GM23248 (cell line): ENCODE results near the gene PAPOLG. TPM values are rescaled to one million over a fixed set of nuclear protein-coding genes. Genes with fewer than 3 reads are reported as not detected.

Experiments used
- DNase-seq: peaks from one replicate; pipeline ENCODE4 v3.0.0-alpha.2; 2015
- H2AFZ ChIP-seq: fragments of 200-600 bp; sonication (generic); 2 replicates; pipeline ENCODE4 v1.6.1; 2016; ENCODE audit warnings: antibody characterized with exemption
- H3F3A ChIP-seq: fragments of 200-600 bp; sonication (generic); 2 replicates; pipeline ENCODE4 v1.6.1; 2016; ENCODE audit warnings: mild to moderate bottlenecking, antibody characterized with exemption, mixed run types; ENCODE audit not compliant: insufficient read depth
- H3K27ac ChIP-seq: fragments of 200-600 bp; sonication (generic); 2 replicates; pipeline ENCODE4 v1.5.1; 2016; ENCODE audit warnings: mild to moderate bottlenecking
- H3K27me3 ChIP-seq: fragments of 200-600 bp; sonication (generic); replicated peaks from 2 replicates; pipeline ENCODE4 v1.6.1; 2016; ENCODE audit warnings: mild to moderate bottlenecking; ENCODE audit not compliant: insufficient read depth
- H3K36me3 ChIP-seq: fragments of 200-600 bp; sonication (generic); 2 replicates; pipeline ENCODE4 v1.6.1; 2016; ENCODE audit warnings: low read depth, mild to moderate bottlenecking
- H3K4me1 ChIP-seq: fragments of 200-600 bp; sonication (generic); 2 replicates; pipeline ENCODE4 v1.6.1; 2016; ENCODE audit warnings: mild to moderate bottlenecking; ENCODE audit not compliant: insufficient read depth
- H3K4me2 ChIP-seq: fragments of 200-600 bp; sonication (generic); one replicate; pipeline ENCODE4 v1.6.1; 2016; ENCODE audit warnings: mild to moderate bottlenecking; ENCODE audit not compliant: unreplicated experiment
- H3K4me3 ChIP-seq: fragments of 200-600 bp; sonication (generic); 2 replicates; pipeline ENCODE4 v1.5.1; 2016; ENCODE audit warnings: mild to moderate bottlenecking
- H3K79me2 ChIP-seq: fragments of 200-600 bp; sonication (generic); 2 replicates; pipeline ENCODE4 v1.6.1; 2016; ENCODE audit warnings: mild to moderate bottlenecking; ENCODE audit not compliant: insufficient read depth
- H3K9ac ChIP-seq: fragments of 200-600 bp; sonication (generic); 2 replicates; pipeline ENCODE4 v1.6.1; 2016; ENCODE audit warnings: mild to moderate bottlenecking
- H3K9me2 ChIP-seq: fragments of 200-600 bp; sonication (generic); 2 replicates; pipeline ENCODE4 v1.6.1; 2016; ENCODE audit warnings: mixed run types, mild to moderate bottlenecking, moderate library complexity; ENCODE audit not compliant: insufficient read depth
- H3K9me3 ChIP-seq: fragments of 200-600 bp; sonication (generic); one replicate; pipeline ENCODE4 v1.6.1; 2017; ENCODE audit warnings: low read depth
- H4K20me1 ChIP-seq: fragments of 200-600 bp; sonication (generic); 2 replicates; pipeline ENCODE4 v1.6.0; 2016; ENCODE audit not compliant: insufficient read depth
- EZH2 ChIP-seq: fragments of 200-600 bp; sonication (generic); IDR thresholded peaks from 2 replicates; pipeline ENCODE4 v1.6.1; 2018; ENCODE audit warnings: antibody characterized with exemption, mild to moderate bottlenecking; ENCODE audit not compliant: insufficient read depth, poor library complexity, severe bottlenecking
- EZH2phosphoT487 ChIP-seq: fragments of 200-600 bp; sonication (generic); IDR thresholded peaks from 2 replicates; pipeline ENCODE4 v1.6.1; 2018; ENCODE audit warnings: antibody characterized with exemption, moderate library complexity, mild to moderate bottlenecking, low read depth; ENCODE audit not compliant: insufficient read depth
- WGBS, 2 experiments: methylation state at CpG; one replicate each; pipeline ENCODE4 v1.1.6; 2015 to 2017; ENCODE audit warnings: low lambda C conversion rate in 2 of 2, low coverage in 1 of 2; ENCODE audit errors: missing lambda C conversion rate in 2 of 2; 5-methylcytosine and 5-hydroxymethylcytosine counted together
- in situ Hi-C: fragments of 300-500 bp; cut with MboI; formaldehyde crosslinking; loops from 2 replicates; pipeline ENCODE4 v1.15.0; 2020
- polyA plus RNA-seq: library from polyadenylated mRNA; unstranded; fragments of >200 nt; fragmentation: Nextera tagmentation; extraction: Ambion mirVana; gene quantifications from 2 replicates; pipeline ENCODE4 v1.2.1, GENCODE V29; 2016
- small RNA-seq: library from RNA; depleted of rRNA; stranded (forward); fragments of <200 nt; gene quantifications from one replicate; pipeline ENCODE3, GENCODE V24; 2014; ENCODE audit warnings: low read depth, low replicate concordance
- total RNA-seq: library from RNA; depleted of rRNA; stranded (reverse); fragments of >200 nt; shearing (Covaris generic); gene quantifications from 2 replicates; pipeline ENCODE4 v1.2.3, GENCODE V29; 2014; rRNA removed

PAPOLG gene
- total and polyA plus RNA-seq, 2 experiments from 2014 or later: 8.2 to 10.9 TPM

GRCh38 chr2:60844105-60844504 lies 88.0 kb downstream of the PAPOLG start:
- no peak for DNase-seq

DNA sequence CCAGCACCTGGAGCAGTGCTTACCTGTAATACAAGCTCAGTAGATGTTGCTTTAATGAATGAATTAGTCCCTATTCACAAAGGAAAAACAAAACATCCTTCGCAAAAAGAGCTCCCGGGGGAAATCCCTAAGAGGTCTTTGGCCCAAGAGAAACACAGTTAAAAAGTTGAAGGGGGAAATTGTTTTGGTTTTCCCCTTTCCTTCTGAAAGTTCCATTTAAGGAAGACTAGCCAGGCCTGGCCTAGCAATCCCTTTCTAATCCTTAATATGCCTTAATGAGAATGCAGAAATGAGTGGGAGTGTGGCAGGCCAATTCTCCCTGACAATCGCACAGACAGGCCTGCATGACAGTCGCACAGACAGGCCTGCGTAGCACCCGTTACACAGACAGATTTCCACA lies 91.8 kb downstream of the PAPOLG start:
- no peak for DNase-seq
- WGBS, 2 experiments: 76 to 81% methylated on average over 6 of the region's 6 CpGs
- Histone ChIP-seq H3K9ac (no peak overlapping the region), H3K27me3 (peaks cover 4% of the 10 kb centered on the region; the same call in 1 of the 2 replicates), H3K79me2 (no peaks in the 10 kb centered on the region), H3K36me3 (no peaks in the 10 kb centered on the region), H3K4me2 (no peak overlapping the region), H4K20me1 (no peaks in the 10 kb centered on the region), H3K4me1 (no peaks in the 10 kb centered on the region), H3K4me3 (no peak overlapping the region), H3K27ac (no peak overlapping the region), H2AFZ (no peak overlapping the region), H3K9me3 (no peaks in the 10 kb centered on the region), H3F3A (no peaks in the 10 kb centered on the region), H3K9me2 (no peaks in the 10 kb centered on the region)
- in situ Hi-C loops: no loop called here
- TF ChIP-seq EZH2 (no peak), EZH2phosphoT487 (no peak)

More at GRCh38 chr2:60844105-60844504, 88.0 kb downstream of the PAPOLG start:
- TF ChIP-seq EZH2: no peak
- no peak for TF ChIP-seq EZH2phosphoT487
- Histone ChIP-seq H3K79me2 (no peaks in the 10 kb centered on the region), H3F3A (no peaks in the 10 kb centered on the region), H3K4me2 (no peak overlapping the region), H3K9me2 (no peaks in the 10 kb centered on the region), H3K9me3 (no peaks in the 10 kb centered on the region), H3K36me3 (no peaks in the 10 kb centered on the region), H3K27me3 (no peaks in the 10 kb centered on the region; the same call in 1 of the 2 replicates), H3K4me1 (no peaks in the 10 kb centered on the region), H2AFZ (no peak overlapping the region), H3K9ac (no peak overlapping the region), H3K4me3 (no peak overlapping the region), H3K27ac (no peak overlapping the region), H4K20me1 (no peaks in the 10 kb centered on the region)
- in situ Hi-C loops: no loop called here
- WGBS, 2 experiments: 66 to 69% methylated on average over 2 of the region's 2 CpGs

Small RNA genes lying within 50 kb of the gene (small RNA-seq; reads per million reads assigned to genes)
- gene RN7SL632P (not detected), gene RNU6-612P (not detected)

Other genes starting within 250 kb of the PAPOLG start
- 1.8 and 3.5 TPM in 2 replicates for gene BCL11A, start 202.6 kb upstream of the PAPOLG start, total RNA-seq
- gene BCL11A, start 202.6 kb upstream of the PAPOLG start, polyA plus RNA-seq: 8.9 and 9.6 TPM in 2 replicates
- gene REL, start 125.3 kb downstream of the PAPOLG start, total RNA-seq: 2.1 and 3.4 TPM in 2 replicates
- gene REL, start 125.3 kb downstream of the PAPOLG start, polyA plus RNA-seq: 1.5 and 2.3 TPM in 2 replicates